Vagina (tissue), 2 donors: ENCODE data around the gene MRPS34. TPM values are rescaled to one million over a fixed set of nuclear protein-coding genes. Genes with fewer than 3 reads are reported as not detected.

Source experiments
- DNase-seq, 2 donors: peaks; one replicate each; pipeline ENCODE4 v3.0.0-alpha.2; 2017; ENCODE audit errors: extremely low spot score in 2 of 2
- H3K27ac ChIP-seq: fragments of 200-600 bp; sonication (generic); one replicate; pipeline ENCODE4 v1.5.1; 2019
- H3K27me3 ChIP-seq: fragments of 200-600 bp; sonication (generic); one replicate; pipeline ENCODE4 v1.5.1; 2019
- H3K36me3 ChIP-seq, 2 donors: fragments of 200-600 bp; sonication (generic); one replicate each; pipeline ENCODE4 v1.5.1; 2017 to 2019
- H3K4me1 ChIP-seq: fragments of 200-600 bp; sonication (generic); one replicate; pipeline ENCODE4 v1.5.1; 2019
- H3K4me3 ChIP-seq, 2 donors: fragments of 200-600 bp; sonication (generic); 1 replicate in 1 of 2; 2 replicates in 1 of 2; pipeline ENCODE4 v1.5.1; 2016 to 2019
- H3K9me3 ChIP-seq: fragments of 200-600 bp; sonication (generic); one replicate; pipeline ENCODE4 v1.5.1; 2019
- CTCF ChIP-seq, 3 experiments: fragments of 450-650 bp in 2 of 3; fragments of 200-600 bp in 1 of 3; sonication (generic) in 1 of 3; IDR thresholded peaks; one replicate each; pipeline ENCODE4 v1.5.1; 2017 to 2019; ENCODE audit warnings: antibody characterized with exemption in 3 of 3, mild to moderate bottlenecking in 2 of 3, moderate library complexity in 2 of 3
- POLR2A ChIP-seq, 2 donors: fragments of 450-650 bp; IDR thresholded peaks; one replicate each; pipeline ENCODE4 v1.6.1; 2017; ENCODE audit warnings: antibody characterized with exemption in 2 of 2, mild to moderate bottlenecking in 2 of 2, moderate library complexity in 2 of 2
- POLR2AphosphoS5 ChIP-seq, 2 donors: sonication (generic); formaldehyde crosslinking; IDR thresholded peaks; one replicate each; pipeline ENCODE4 v1.9.0; 2017; ENCODE audit warnings: antibody characterized with exemption in 2 of 2, mild to moderate bottlenecking in 2 of 2, low read depth in 1 of 2; ENCODE audit not compliant: insufficient read depth in 1 of 2
- intact Hi-C: fragments of 100-400 bp; cut with DNase I; formaldehyde crosslinking; loops from one replicate; pipeline ENCODE4 v1.15.1; 2023
- total RNA-seq: library from RNA; depleted of rRNA; stranded (reverse); fragments of >200 nt; gene quantifications from one replicate; pipeline ENCODE4 v1.2.3, GENCODE V29; 2016

The MRPS34 gene
- total RNA-seq, 1 donor from 2014 or later, result 89.6 TPM

GRCh38 chr16:1770328-1771187, 2.4 kb downstream of the MRPS34 start:
- no peaks in the 10 kb centered on the region for H3K9me3 ChIP-seq
- H3K27me3 ChIP-seq, result no peaks in the 10 kb centered on the region
- H3K4me3 ChIP-seq, result peak overlapping the region; percentile 82
- intact Hi-C loops, result loop anchor here (5.0 kb wide), 1 partner anchor 63 kb away; the partner anchor contains the start of gene MAPK8IP3
- peaks cover 45% of the 10 kb centered on the region for H3K4me1 ChIP-seq
- H3K27ac ChIP-seq, result peak overlapping the region; percentile 90
- TF ChIP-seq CTCF (IDR thresholded peaks at IDR 0.05), result no peak
- TF ChIP-seq POLR2AphosphoS5 (IDR thresholded peaks at IDR 0.05; ENCODE audit: insufficient read depth in 1 of 2, low read depth in 1 of 2), result peak in 1 of 2 donors; percentile 73
- DNase-seq, result no peak
- peaks cover 0 to 29% of the 10 kb centered on the region in 2 donors for H3K36me3 ChIP-seq

GRCh38 chr16:1769402-1770300, 3.3 kb downstream of the MRPS34 start:
- intact Hi-C loops, result loop anchor here (5.0 kb wide), 1 partner anchor 62 kb away; the partner anchor contains the start of gene MAPK8IP3
- Histone ChIP-seq H3K9me3 (no peaks in the 10 kb centered on the region), H3K4me3 (peak overlapping the region in 1 of 2 donors; percentile 82), H3K36me3 (peaks cover 0 to 36% of the 10 kb centered on the region in 2 donors), H3K4me1 (peaks cover 37% of the 10 kb centered on the region), H3K27me3 (no peaks in the 10 kb centered on the region), H3K27ac (peak overlapping the region; percentile 90)
- no peak for TF ChIP-seq CTCF (IDR thresholded peaks at IDR 0.05)
- no peak for TF ChIP-seq POLR2AphosphoS5 (IDR thresholded peaks at IDR 0.05; ENCODE audit: insufficient read depth in 1 of 2, low read depth in 1 of 2)
- TF ChIP-seq POLR2A (IDR thresholded peaks at IDR 0.05), result no peak
- DNase-seq, result no peak

- DNase-seq, result no peak
- Histone ChIP-seq H3K4me3 (no peak overlapping the region), H3K27ac (no peak overlapping the region), H3K36me3 (peaks cover 0 to 44% of the 10 kb centered on the region in 2 donors), H3K9me3 (no peaks in the 10 kb centered on the region), H3K4me1 (peaks cover 29% of the 10 kb centered on the region), H3K27me3 (no peaks in the 10 kb centered on the region)
- intact Hi-C loops, result no loop called here
- no peak for TF ChIP-seq CTCF (IDR thresholded peaks at IDR 0.05)
- TF ChIP-seq POLR2AphosphoS5 (IDR thresholded peaks at IDR 0.05; ENCODE audit: insufficient read depth in 1 of 2, low read depth in 1 of 2), result no peak
- TF ChIP-seq POLR2A (IDR thresholded peaks at IDR 0.05), result no peak
These were observed 4.0 kb downstream of the MRPS34 start for GRCh38 chr16:1768767-1769401.

- Histone ChIP-seq H3K9me3 (no peaks in the 10 kb centered on the region), H3K36me3 (peaks cover 0 to 50% of the 10 kb centered on the region in 2 donors), H3K4me3 (no peak overlapping the region), H3K27me3 (no peaks in the 10 kb centered on the region), H3K27ac (no peak overlapping the region), H3K4me1 (peaks cover 24% of the 10 kb centered on the region)
- no peak for TF ChIP-seq POLR2AphosphoS5 (IDR thresholded peaks at IDR 0.05; ENCODE audit: insufficient read depth in 1 of 2, low read depth in 1 of 2)
- no peak for TF ChIP-seq CTCF (IDR thresholded peaks at IDR 0.05)
- TF ChIP-seq POLR2A (IDR thresholded peaks at IDR 0.05), result no peak
- no peak for DNase-seq
- intact Hi-C loops, result no loop called here
These were observed 4.7 kb downstream of the MRPS34 start for GRCh38 chr16:1768061-1768766.
